NCI-H2227 (cell line): Measurements from ENCODE around the gene TEX48.

Experiments
- DNase-seq: peaks from one replicate; lab custom pipeline; 2025; ENCODE audit not compliant: unreplicated experiment; lab: John Stamatoyannopoulos, UW

The TEX48 gene, protein sequence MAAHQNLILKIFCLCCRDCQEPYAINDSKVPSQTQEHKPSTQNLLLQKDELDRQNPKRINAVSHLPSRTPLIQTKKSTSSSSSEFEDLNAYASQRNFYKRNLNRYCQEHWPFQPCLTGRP

GRCh38 chr9:114681594-114682332 lies at the start of gene TEX48:
Gene TEX48 (minus strand): TSS chr9:114682192. CDS start chr9:114671723, 10,469 bp downstream.
- peak; percentile 11 for DNase-seq

GRCh38 chr9:114731701-114732100 lies 49.7 kb upstream of the TEX48 start:
- DNase-seq: no peak

GRCh38 chr9:114729706-114730105 lies 47.7 kb upstream of the TEX48 start:
- no peak for DNase-seq

DNA sequence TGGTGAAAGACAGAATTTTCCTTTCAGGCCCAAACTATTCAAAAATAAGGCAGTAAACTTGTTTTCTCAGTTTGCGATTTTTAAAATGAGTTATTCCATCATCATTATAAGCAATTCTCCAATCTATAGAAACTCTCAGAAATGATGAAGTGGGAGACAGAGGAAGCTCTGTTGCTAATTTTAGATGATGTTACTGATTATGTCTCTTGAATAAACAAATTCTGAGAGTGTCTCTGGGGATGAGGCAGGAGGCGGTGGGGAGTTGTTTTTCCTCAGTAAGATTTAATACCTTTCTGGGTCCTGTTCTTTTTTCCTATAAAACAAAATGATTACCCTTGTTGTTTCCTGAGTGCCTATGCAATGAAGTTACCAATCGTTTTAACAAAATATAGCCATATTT lies 43.9 kb upstream of the TEX48 start:
- no peak for DNase-seq

DNA sequence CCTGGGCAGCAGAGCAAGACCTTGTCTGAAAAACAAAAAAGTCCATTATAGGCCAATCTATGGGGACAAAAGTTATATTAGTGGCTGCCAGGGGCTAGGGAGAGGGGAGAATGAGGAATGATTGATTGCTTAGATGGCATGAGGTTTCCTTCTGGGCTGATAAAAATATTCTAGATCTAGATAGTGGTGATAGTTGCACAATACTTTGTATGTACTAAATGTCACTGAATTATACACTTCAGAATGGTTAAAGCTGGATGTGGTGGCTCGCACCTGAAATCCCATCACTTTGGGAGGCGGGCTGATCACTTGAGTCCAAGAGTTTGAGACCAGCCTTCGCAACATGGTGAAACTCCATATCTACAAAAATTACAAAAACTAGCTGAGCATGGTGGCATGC lies 42.8 kb upstream of the TEX48 start:
- no peak for DNase-seq

DNA sequence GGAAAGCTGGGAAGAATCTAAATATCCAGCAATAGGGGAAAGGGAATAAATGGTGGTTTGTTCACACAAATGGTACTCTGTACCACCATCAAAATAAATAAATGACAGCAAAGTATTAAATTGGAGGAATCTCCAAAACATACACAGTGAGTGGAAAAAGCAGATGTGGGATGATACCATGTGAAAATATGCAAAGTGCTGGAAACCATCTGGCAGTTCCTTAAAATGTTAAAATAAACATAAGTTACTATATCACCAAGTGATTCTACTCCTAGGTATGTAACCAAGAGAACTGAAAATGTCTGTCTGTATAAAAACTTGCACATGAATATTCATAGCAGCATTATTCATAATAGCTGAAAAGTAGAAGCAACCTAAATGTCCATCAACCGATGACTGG lies 41.9 kb upstream of the TEX48 start:
- DNase-seq: no peak

GRCh38 chr9:114722937-114723620 lies 41.1 kb upstream of the TEX48 start:
- DNase-seq: no peak

- no peak for DNase-seq
Measured at GRCh38 chr9:114722081-114722621, 40.2 kb upstream of the TEX48 start.

- no peak for DNase-seq
Measured at GRCh38 chr9:114721491-114722079, 39.6 kb upstream of the TEX48 start.

- DNase-seq: no peak
Measured at GRCh38 chr9:114720086-114720676, 38.2 kb upstream of the TEX48 start.

- DNase-seq: no peak
Measured at GRCh38 chr9:114719290-114719689, 37.3 kb upstream of the TEX48 start.

GRCh38 chr9:114718801-114719221 lies 36.8 kb upstream of the TEX48 start:
- no peak for DNase-seq

- DNase-seq: no peak
Measured at GRCh38 chr9:114717908-114718486, 36.0 kb upstream of the TEX48 start.

DNA sequence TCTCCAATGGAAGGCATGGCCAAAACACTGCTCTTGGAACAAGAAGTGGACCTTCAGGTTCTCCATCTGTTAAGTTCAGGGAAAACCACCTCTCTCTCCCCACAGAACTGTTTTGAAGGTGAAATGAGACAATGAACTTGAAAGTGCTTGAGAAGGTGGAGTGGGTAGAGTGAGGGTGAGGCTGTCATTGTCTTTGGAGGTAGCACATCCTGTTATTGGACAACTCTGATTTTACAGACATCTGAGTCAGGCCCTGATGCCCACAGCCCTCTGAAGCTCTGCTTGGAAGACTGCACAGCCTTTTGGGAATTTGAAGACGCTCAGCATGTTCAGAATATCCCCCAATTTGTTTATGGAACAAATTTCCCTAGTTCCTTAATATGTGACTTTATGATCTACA lies 27.6 kb upstream of the TEX48 start:
- DNase-seq: no peak

- no peak for DNase-seq
Measured at GRCh38 chr9:114706711-114707110, 24.7 kb upstream of the TEX48 start.

GRCh38 chr9:114701988-114702387 lies 20.0 kb upstream of the TEX48 start:
- no peak for DNase-seq

DNA sequence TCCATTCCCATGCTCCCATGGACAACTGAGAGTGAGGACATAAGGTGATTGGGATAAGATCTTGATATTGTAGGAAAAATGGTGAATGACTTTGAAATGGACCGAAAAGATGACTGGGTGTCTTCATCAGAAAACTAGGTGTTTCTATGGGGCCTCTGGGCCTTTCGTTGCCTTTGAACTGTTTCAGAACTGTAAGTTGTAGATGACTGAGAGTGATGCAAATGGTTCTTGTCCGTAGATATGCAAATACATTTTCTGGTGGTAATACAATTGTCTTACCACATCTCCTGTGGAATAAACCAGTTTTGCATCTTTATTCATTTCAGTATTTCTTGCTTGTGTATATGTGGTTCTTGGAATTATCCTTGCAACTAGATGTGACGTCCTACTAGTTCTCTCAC lies 16.0 kb upstream of the TEX48 start:
- DNase-seq: no peak

DNA sequence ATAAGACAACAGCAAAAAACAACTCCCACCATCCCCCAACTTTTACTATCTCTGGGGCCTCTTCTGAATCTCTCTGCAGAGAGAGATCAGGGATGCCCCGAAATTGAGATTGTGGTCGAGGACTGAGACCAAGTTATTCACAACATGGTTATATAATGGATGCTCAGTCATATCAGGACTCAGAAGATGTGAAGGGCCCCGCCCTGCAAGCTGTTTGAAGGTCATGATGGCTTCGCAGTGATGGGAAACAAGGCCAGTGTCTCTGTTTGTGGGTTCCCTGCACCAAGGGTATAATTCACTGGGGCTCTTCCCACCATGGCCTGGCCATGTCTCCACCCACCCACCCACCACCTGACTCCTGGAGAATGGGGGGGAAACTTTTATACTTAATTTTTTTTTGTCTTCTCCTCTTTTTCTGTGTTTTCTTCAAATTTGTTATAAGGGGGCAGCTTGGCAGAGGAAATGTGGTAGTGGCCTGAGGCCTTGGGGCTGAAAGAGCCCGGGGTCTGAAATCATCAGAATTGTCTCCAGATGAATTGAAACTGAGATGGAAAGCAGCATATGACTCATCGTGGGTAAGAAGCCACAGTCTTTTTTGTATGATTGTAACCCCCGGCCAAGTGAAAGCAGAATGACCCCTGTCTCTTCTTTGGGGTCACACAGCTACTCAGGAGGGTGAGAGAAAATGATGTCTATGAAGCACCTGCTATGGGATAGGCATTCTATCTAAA lies 15.0 kb upstream of the TEX48 start:
- no peak for DNase-seq

GRCh38 chr9:114695948-114696347 lies 14.0 kb upstream of the TEX48 start:
- DNase-seq: no peak

DNA sequence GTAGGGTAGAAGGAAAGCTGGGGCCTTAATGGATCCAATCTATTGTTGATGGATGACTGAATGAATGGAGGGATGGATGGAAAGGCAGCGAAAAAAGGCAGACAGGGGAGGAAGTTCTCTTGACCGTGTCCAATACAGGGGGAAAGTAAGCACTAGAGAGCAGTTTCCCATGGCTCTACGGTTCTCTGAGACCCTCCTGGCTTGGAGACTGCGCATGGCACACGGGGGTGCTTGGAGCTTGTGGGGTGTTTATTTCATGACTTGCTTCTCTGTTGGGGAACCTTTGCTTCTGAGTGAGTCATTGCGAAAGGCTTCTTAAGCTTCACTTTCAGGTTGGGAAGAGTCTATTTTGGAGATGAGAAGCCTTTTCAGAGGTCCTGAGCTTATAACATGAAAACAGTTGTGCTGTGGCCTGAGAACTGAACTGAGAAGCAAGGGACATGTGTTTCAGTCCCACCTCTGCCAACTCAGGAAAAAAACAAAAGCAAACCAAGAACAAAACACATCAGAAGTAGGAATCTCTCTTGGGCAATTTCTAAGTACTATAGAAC lies 12.8 kb upstream of the TEX48 start:
- DNase-seq: no peak
